ENCODE data around the gene CNKSR3.

Gene CNKSR3

GRCh38 chr6:154457046-154457713 is 53.3 kb downstream of the CNKSR3 start:
- DNase-seq (ENCODE audit: low spot score) = no peak

GRCh38 chr6:154453329-154453728 is 57.2 kb downstream of the CNKSR3 start:
- DNase-seq (ENCODE audit: low spot score) = no peak

DNA sequence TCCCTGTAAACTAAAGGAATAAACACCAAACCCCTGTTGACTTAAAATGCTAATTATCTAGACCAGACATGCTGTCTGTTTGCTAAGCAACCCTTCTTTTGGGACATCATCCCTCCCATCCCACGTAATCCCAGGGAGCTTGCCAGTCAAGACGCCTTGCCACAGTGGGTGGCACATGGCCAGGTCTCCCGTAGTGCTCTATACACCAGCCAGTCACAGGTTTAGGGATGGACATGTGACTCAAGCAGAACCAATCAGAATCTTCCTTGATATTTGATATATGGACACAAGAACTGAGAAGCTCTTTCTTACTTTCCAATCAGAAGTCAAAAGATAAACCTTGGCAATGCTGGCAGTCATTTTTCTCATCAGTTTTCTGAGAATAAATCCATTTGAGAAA is 60.0 kb downstream of the CNKSR3 start:
- DNase-seq (ENCODE audit: low spot score) = no peak

DNA sequence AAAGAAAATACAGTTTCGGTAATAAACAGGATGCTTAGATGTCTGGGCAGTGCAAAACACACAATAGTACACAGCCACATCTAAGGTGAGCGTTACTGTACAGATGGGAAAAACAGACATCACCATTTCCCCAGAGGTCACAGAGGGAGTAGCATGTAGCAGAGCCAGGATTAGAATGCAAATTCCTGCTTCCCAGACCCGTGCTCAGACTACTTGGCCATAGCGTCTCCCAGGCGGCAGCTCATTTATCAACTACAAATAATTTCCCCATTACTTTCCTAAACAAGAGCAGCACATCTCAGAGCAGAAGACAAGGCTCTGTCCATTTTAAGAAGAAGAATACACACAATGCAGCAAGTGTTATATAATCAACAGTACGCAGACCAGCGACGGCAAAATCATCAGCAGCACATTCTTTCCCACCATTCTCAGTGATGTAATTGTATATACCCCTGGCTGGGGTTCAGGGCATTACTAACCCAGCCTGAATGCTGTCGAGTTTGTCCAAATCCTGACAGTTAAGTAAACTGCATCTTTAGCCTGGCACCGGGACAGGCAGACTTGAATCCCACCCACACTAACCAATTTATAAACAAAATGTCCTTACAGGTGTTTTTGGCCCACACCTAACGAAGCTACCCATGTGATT is 61.9 kb downstream of the CNKSR3 start:
- DNase-seq (ENCODE audit: low spot score) = no peak

- no peak for DNase-seq (ENCODE audit: low spot score)
Observed at GRCh38 chr6:154447954-154448353, 62.5 kb downstream of the CNKSR3 start.

DNA sequence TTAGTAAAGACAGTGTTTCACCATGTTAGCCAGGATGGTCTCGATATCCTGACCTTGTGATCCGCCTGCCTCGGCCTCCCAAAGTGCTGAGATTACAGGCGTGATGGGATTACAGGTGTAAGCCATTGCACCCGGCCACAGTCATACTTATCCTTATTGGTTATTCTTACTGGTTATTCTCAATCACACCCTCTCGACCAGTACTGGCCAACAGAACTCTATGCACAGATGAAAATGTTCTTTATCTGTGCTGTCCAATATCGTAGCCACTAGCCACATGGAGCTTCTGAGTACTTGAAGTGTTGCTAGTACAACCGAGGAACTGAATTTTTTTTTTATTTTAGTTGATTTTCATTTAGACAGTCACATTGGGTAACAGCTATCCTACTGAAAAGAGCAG is 63.5 kb downstream of the CNKSR3 start:
- DNase-seq (ENCODE audit: low spot score) = no peak

DNA sequence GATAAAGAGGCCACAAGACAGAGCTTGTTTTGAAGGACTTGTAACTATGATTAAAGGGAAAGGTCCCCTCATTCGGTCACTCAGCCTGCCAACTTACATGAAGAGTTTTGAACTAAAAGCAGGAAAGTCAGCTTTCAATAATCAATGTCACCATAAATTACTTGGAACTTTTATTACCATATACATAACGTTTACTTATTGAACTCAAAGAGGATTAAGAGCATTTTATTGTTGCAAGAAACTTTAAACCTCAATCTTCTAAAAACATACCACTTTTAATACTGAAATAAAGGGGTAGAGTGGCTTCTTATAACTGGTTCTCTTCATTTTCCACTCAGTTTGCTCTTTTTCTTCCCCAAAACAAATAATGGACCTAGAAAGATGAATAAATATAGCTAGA is 65.1 kb downstream of the CNKSR3 start:
- DNase-seq (ENCODE audit: low spot score) = no peak

DNA sequence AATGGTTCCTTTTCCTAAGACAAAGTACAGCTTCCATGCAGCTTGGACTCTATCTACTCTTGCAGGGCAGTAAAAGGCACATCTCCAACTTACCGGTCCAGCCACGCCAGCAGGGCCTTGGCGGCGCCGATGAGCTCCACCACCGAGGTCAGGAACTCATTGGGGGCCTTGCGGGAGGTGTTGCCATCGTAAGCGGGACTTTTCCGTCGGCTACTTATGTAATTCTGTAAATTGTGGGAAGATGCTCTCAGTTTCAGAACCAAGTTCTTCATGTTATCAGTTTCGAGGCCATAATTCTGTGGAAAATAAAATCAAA is 68.5 kb downstream of the CNKSR3 start:
- DNase-seq (ENCODE audit: low spot score) = no peak

GRCh38 chr6:154440422-154441043 is 70.0 kb downstream of the CNKSR3 start:
- no peak for DNase-seq (ENCODE audit: low spot score)

DNA sequence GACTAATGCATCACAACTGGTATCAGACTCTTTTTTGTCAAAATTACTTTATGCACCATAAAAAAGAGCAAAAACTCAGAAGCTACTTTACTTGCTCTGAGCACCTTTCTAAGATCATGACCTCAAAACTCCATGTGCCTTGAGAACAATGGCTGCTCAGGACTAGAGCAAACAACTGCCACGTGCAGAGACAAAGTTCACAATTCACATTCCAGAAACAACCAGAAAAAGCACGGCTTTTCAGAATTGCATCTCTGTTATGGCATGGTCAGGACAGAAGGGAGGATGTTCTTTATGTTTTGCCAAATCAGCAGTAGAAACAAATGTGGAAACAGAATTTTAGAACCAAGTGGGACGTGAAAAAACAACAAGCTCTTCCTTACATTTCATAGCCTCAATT is 70.5 kb downstream of the CNKSR3 start:
- DNase-seq (ENCODE audit: low spot score) = no peak

GRCh38 chr6:154438882-154439415 is 71.5 kb downstream of the CNKSR3 start:
- DNase-seq (ENCODE audit: low spot score) = no peak

DNA sequence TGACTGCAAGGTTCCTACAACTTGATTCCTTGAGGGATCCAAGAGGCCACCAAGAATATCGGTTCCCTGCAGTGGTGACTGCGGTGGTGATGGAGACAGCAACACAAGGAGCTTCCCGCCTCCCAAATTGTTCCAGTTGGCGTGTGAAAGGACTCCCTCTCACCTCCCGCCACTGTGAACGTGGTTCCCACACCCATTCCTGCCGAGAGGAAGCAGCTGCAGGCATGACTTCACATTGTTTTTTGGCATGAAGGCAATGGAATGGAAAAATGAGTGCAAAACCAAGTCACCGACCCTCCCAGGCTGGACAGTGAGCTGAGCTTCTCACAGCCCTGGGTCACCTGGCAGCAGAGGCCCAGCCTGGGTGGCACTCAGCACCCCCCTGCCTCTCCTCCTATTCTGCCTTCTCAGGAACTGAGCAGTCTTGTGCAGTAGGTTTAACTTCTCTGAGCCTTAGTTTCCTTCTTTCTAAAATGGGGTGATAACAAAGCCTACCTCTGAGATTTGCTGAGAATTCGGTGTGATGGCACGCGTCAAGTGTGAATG is 75.0 kb downstream of the CNKSR3 start:
- DNase-seq (ENCODE audit: low spot score) = no peak

GRCh38 chr6:154434662-154435061 is 75.8 kb downstream of the CNKSR3 start:
- no peak for DNase-seq (ENCODE audit: low spot score)

- no peak for DNase-seq (ENCODE audit: low spot score)
Observed at GRCh38 chr6:154433477-154434241, 76.8 kb downstream of the CNKSR3 start.

DNA sequence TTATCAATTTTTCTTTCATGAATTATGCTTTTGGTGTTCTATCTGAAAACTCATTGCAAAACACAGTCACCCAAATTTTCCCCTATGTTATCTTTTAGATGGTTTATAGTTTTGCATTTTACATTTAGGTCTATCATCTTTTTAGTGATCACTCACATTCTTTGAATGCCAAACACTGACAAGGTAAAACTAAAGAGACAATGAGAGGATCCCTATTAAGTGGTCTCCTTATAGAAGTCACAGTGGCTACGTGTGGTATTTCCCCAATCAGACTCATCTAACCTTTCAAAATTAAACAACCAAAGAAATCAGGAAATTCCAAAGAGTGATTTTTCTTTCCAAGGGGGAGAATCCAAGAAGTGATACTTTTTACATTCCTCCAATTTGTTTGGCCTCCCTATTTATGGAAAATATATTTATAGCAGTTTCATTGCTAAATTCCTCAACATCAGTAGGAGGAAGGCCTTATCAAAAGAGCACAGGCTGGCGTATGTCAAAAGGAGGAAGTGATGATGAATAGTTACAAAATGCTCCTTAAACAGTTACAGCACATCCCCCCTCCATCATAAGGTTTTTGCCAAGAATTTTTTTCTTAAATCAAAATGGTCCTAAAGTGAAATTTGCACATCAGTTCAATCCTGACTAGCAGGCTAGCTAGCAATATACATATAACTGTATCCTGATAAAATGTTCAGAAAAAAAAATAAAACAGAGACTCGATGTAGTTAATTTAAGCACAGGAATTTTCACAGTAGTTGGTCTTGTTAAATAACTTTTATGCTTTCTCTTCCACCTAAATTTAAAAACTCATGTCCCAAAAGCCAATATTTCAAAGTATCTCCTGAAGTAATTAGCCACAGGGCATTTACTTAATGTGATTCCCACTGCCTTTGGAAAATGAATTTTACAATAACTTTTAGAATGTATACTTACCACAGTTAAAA is 77.7 kb downstream of the CNKSR3 start:
- no peak for DNase-seq (ENCODE audit: low spot score)

DNA sequence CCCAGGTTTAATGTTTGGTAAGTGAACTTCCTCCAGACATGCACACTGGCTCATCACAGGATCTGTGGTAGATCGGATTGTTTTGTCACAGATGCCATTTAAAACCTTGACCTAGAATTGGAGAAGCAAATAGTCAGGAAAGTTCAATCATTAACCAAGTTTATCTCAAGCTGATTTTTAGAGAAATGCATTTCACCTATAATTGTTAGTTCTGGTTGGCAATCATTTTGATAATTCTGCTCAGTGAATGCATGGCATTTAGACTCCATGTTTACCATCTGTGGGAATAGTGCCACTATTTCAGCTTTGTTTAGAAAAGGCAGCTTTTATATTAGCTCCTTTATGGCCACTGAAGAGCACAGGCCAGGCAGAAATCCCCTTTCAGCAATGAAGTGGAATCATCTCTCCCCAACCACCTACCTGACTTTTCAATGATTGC is 80.0 kb downstream of the CNKSR3 start:
- DNase-seq (ENCODE audit: low spot score) = no peak

- DNase-seq (ENCODE audit: low spot score) = no peak
Observed at GRCh38 chr6:154429711-154430110, 80.8 kb downstream of the CNKSR3 start.

GRCh38 chr6:154428897-154429296 is 81.6 kb downstream of the CNKSR3 start:
- DNase-seq (ENCODE audit: low spot score) = no peak

- DNase-seq (ENCODE audit: low spot score) = no peak
Observed at GRCh38 chr6:154427446-154427845, 83.0 kb downstream of the CNKSR3 start.

- no peak for DNase-seq (ENCODE audit: low spot score)
Observed at GRCh38 chr6:154426997-154427396, 83.5 kb downstream of the CNKSR3 start.

DNA sequence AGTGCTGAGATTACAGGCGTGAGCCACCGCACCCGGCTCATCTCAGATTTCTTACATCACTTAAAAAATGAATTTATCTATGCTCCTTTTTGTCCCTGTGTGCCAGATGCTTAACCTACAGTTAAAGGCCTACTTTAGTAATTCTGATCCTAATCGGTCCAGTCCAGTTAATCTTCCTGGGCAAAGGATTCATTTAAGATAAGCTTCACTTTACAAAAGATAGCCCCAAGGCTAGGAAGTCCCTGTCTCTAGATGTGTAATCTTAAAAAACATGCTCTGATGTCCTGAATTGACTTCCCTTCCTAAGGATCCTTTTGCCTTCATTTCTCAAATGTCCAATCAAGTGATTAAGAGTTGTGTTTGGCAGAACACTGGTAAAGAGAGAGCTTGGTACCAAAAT is 85.5 kb downstream of the CNKSR3 start:
- no peak for DNase-seq (ENCODE audit: low spot score)
